Stimulated activated CD4-positive, alpha-beta T cell treated with anti-CD3 and anti-CD28 coated beads, Interleukin-15, amount 100 ng/mL, for 48 hours (primary cell): ENCODE measurements around the gene MACROH2A1.

Experiments
- DNase-seq, 2 donors: peaks; one replicate each; pipeline ENCODE4 v3.0.0-alpha.2; 2020; ENCODE audit warnings: low read depth in 2 of 2

Gene MACROH2A1

DNA sequence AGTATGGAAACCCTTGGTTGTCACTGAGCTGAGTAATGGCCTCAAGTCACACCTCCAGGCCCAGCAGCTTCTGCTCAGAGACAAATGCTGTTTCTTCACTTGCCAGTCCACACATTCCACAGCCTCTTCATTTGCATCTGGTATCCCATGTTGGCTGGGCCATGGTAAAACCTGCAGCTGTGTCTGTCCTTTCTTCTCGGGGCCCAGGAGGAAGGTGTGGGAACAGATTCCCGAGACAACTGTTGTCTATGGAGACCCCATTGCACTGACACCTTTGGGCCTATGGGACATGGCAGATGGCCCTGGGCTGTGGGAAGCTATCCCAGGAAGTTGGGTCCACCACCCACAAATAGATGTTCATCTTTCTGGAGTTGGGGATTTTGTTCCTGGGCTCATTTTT, 85.1 kb downstream of the MACROH2A1 start:
- no peak for DNase-seq

DNA sequence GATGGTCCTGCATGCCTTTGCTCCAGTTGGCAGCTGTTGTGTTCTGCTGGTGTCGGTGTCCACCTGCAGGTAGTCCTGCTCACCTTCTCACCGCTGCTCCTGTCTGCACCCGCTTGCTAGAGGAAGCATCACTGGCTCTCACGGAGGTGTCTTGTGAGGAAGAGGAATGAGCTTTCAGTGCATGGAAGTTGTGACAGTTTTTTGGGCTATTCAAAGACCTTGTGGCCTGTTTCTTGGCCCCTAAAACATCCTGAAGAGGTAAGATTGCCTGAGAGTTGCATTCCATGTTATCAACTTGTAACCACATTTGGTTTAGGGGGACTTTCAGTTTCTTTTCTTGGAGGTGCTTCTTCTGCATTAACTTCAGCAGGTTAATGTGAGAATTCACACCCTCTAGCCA, 85.6 kb downstream of the MACROH2A1 start:
- no peak for DNase-seq

- DNase-seq: no peak
These were observed 86.6 kb downstream of the MACROH2A1 start for GRCh38 chr5:135312255-135312935.

DNA sequence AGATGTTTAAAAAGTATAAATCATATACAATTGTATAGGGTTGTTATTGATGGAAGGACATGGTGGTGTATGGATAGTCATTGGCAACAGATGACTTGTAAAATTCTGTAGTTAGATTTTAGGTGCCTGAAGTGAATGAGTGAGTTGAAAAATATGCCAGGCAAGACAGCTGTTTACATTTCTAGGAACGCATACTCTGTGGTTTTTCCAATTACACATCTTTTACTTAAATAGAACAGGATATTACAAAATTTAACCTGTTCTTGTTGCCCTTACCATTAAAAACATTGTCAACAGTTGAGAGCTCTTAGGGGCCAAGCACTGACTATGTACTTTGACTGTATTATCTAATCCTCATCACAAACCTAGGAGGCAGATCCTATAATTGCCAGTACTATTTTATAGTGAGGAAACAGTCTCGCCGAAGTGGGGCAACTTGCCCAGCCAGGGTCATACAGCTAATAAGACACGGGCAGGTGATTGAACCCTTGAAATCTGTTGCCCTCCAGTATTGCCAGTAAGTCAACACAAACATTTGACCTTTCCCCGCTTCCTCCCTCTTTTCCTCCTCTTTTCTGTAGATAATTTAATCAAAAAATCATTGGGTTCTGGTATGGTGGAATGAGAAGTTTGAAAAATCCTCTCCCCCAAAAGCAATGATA, 88.6 kb downstream of the MACROH2A1 start:
- no peak for DNase-seq

DNA sequence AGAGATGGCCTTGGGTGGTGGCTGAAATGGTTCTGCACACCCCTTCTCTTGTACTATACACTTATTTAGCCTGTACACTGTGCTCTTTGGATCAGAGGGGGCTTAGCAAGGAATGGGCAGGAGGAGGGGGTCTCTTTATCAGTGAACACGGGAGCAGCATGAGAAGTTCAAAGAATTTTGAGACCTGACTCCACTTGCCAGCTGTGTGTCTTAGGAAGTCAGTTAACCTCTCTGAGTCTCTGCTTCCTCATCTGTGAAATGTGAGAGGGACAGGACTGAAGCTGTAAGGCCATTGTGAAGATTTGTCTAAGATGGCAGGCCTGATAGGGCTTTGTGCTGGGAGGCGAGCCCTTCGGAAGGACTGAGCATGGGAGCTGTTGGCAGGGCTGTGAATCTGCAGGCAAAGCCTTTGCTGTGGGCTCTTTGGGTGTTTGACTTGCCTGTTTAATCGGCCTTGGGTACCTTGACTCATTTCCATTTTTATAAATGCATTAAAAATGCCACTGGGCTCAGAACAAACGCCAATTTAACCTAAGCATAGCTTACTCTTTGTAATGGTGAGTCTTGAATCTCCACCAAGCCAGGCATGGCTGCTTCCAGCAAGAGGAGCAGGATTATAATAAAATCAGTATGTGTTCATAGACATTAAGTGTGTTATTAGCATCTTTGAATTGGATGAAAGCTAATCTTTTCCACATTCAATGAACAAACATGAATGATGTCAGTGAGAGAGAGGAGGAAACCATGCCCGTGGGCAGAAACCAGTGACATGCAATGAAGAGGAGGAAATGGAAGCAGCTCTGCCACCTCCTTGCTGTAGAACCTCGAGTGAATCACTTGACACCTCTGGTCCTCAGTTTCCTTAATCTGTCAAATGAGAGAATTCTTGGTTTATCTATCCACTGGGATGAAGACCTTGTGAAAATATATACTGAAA, 89.4 kb downstream of the MACROH2A1 start:
- no peak for DNase-seq

- DNase-seq: no peak
These were observed 90.3 kb downstream of the MACROH2A1 start for GRCh38 chr5:135308752-135309151.

DNA sequence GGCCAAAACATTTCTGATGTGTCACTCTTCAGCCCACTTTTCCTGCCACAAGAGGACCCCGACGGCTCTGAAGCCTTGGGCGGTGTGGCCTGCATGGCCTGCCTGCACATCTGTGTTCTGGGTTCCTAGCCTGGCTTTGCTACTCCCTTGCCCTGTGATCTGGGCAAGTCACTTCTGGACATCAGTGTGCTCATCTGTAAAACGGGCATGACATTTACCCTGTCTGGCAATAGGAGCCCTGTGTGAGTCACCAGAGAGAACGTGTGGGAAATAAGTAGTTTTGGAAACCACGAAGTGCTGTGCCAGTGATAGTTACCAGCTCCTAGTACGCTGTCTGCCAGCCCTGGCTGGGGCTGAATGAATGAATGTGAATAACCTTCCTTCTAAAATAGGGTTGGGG, 90.8 kb downstream of the MACROH2A1 start:
- no peak for DNase-seq

GRCh38 chr5:135307143-135307903, 91.7 kb downstream of the MACROH2A1 start:
- no peak for DNase-seq

DNA sequence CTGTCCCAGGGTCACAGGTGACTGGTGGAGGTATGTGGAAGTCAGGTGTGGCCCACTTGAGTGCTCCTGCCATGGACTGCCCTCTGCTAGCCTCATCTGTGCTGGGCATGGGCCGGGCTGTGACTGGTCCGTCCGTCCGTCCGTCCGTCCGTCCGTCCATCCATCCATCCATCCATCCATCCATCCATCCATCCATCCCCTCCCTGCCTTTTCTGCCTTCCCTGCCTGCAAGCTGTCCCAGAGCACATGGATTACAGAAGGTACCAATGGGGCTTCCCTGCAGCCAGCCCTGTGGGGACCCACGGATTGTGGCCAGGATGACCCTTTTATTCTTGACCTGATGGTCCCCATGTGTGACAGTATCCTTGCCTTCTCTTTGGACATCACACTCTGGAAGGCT, 92.5 kb downstream of the MACROH2A1 start:
- no peak for DNase-seq

- DNase-seq: no peak
These were observed 94.4 kb downstream of the MACROH2A1 start for GRCh38 chr5:135304352-135305221.

DNA sequence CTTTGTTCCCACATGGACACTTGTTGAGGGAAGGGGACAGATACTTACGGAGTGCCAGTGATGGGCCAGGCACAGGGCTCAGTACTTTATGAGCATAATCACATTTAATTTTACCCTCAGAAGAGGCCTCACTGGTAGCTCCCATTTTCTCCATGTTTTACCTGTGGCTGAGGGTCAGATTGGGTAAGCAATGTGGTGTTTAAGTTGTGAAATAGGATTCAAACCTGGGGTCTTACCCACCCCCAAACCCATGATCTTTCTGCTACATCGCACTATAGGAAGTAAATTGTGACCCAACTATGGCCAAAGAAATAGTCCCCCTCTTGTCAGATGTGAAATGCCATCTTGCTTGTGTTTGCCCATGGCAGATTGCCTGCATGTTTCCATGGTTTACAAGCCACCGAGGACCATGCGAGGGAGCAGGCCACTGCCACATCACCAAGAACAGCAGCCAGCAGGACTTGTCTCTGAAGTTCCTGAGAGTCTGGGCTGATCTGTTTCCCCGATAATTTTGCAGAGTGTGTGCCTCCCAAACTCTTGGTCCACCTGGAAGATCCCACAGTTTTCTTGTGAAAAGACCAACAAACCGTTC, 95.4 kb downstream of the MACROH2A1 start:
- DNase-seq: no peak

- DNase-seq: no peak
These were observed 101.9 kb downstream of the MACROH2A1 start for GRCh38 chr5:135296900-135297816.

DNA sequence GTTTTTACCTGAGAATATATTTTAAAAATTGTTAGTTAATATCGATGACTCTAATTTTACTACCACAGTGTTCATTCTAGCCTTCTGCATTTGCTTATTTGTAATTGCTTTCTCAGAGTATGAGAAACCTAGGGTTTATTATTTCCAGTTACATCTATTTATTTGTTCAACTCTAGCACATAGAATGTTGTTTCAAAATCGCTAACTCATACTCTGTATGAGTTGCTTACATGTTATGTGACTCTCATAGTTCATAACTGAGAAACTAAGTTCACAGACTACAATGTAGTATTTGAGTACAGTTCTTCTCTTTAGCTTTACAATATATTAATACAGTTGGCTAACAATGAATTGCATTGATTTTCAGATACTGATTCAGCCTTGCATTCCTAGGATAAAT, 103.2 kb downstream of the MACROH2A1 start:
- DNase-seq: no peak

- no peak for DNase-seq
These were observed 104.2 kb downstream of the MACROH2A1 start for GRCh38 chr5:135294793-135295192.

- no peak for DNase-seq
These were observed 109.4 kb downstream of the MACROH2A1 start for GRCh38 chr5:135289651-135290050.

DNA sequence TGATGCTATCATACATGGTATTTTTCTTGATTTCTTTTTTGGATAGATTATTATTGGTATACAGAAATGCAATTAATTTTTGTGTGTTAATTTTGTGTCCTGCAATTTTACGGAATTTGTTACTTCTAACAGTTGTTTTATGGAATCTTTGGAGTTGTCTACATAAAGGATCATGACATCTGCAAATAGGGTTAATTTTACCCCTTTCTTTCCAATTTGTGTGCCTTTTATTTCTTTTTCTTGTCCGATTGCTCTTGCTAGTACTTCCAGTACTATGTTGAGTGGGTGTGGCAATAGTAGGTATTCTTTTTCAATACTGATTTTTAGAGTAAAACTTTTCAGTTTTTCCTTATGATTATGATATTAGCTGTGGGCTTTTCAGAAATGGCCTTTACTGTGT, 111.5 kb downstream of the MACROH2A1 start:
- DNase-seq: no peak
